Measurements from ENCODE around the gene CTIF.

CTIF gene

DNA sequence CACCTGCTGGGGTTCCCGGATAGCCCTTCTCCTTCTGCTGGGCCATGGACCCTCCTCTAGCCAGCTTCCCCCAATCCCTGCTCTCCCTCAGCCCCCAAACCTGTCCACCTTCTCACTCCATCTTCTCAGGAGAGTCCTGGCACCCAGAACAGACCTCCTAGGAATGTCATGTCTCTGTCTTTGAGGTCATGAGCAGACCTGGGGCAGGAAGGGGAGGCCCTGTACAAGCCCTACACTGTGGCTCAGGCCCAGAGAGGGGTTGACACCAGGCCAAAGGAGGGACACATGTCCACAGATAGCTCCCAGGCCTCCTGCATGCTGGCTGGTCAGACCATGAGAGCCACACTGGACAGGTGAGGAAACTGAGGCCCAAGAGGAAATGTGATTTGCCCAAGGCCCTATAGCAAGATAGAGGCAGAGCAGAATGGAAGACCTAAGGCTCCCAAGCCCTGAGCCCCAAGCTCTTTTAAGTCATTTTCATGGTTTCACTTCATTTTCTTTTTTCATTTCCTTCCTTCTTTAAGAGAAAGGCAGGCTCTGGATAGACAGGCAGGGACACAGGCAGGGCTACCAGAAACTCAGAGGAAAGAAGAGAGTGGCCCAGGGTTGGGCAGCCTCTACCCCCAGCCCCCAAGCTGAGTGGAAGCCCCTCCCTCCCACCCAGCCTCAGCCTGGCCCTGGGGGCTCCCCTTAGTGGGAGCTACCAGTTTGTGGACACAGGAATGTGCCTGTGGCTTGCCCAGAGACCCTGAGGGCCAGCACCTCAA is 252.2 kb downstream of the CTIF start:
- in situ Hi-C loops (cut with HindIII; ENCODE audit: low sequenced_read_pairs), result no loop called here

DNA sequence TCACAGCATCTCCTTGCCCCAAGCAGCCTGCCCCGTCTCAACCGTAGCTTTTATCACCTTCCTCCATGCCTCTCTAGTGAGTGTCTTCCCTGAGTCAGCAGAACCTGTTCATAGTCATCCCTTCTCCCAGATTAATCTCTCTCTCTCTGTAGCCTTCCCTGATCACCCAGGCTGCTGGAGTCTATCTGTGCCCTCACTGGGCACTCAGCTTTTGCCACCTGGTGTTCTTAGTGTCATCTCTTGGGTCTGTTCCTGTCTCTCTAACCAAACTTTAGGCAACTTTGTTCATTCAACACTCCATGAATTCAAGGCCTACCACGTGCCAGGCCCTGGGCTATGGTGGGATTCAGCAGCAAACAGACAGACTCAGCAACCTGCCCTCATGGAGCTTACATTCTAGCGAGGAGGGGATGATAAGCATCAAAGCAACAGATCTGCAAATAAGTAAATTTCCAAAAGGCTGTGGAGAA is 252.8 kb downstream of the CTIF start:
- in situ Hi-C loops (cut with HindIII; ENCODE audit: low sequenced_read_pairs), result no loop called here

GRCh38 chr18:48792141-48792540 is 253.3 kb downstream of the CTIF start:
- in situ Hi-C loops (cut with HindIII; ENCODE audit: low sequenced_read_pairs), result no loop called here

GRCh38 chr18:48792611-48793380 is 254.0 kb downstream of the CTIF start:
- in situ Hi-C loops (cut with HindIII; ENCODE audit: low sequenced_read_pairs), result no loop called here

DNA sequence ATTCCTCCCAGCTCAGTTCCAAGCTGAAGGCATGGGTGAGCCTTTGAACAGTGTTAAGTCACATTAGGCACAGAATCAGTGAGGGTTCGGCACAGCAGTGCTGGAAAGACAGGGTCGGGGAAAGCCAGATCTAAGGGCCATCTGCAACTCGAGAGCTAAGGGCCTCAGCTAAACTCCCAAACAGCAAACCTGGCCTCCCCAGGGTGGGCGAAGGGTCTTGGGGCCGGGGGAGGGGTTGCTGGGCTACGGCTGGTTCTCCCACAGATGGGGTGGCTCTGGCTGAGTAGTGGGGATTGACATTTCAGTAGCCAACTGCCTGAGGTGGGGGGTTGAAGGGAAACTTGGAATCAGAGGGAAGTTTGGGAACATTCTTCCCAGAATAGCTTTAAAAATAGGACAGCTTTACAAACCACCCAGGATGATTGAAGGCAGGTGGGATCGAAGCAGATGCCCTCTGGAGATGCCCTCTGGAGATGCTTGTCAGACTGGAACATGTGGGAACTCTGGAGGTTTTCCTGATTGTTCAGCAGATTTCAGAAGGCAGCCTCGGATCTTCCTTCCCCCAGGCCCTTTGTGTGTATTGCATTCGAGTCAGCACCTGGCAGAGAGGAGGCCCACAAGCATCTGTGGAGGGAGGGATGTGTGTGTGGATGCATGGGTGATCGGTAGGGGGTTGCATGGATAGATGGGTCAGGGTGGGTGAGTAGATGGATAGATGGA is 255.6 kb downstream of the CTIF start:
- in situ Hi-C loops (cut with HindIII; ENCODE audit: low sequenced_read_pairs), result no loop called here

- in situ Hi-C loops (cut with HindIII; ENCODE audit: low sequenced_read_pairs), result no loop called here
Observed at GRCh38 chr18:48795696-48796095, 256.9 kb downstream of the CTIF start.

- in situ Hi-C loops (cut with HindIII; ENCODE audit: low sequenced_read_pairs), result no loop called here
Observed at GRCh38 chr18:48796491-48797205, 257.8 kb downstream of the CTIF start.

- in situ Hi-C loops (cut with HindIII; ENCODE audit: low sequenced_read_pairs), result no loop called here
Observed at GRCh38 chr18:48797841-48798255, 259.0 kb downstream of the CTIF start.

DNA sequence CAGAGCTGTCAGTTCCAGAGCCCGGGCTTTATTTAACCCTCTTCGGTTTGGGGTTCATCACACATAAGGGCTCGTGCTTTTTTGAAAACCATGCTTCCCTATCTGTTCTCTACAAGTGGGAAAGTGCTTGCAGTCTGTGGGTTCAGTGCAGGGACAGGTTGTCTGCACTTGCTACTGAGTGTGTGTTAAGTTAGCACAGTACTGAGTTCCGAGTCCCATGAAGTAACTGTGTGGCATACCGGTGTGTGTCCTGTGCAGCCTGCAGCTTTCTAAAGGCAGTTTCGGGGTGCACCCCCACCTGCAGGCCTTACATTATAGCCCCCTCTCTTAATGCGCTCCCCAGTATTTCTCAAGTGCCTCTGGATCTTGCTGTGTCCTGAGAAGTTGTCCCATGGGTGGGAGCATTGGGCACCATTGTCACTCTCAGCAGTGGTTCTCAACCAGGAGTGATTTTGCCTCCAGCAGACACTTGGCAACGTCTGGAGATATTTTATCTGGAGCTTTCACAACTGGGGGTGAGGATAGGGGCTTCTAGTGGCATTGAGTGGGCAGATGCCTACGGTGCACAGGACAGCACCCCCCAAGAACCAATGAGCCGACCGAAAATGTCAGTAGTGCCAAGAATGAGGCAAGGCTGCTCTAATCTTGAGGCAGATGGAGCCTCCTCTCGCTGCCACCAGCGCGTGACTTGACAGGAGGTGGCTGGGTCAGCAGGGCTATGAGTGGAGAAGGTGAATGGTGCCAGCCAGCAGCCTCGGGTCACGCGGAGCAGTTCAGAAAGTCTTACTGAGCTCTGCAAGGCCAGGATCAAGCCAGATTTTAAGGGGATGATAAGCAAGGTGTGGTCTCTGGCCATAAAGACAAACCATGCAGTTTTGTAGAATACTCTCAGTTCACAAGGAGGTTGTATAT is 259.8 kb downstream of the CTIF start:
- in situ Hi-C loops (cut with HindIII; ENCODE audit: low sequenced_read_pairs), result no loop called here

- in situ Hi-C loops (cut with HindIII; ENCODE audit: low sequenced_read_pairs), result no loop called here
Observed at GRCh38 chr18:48799724-48800315, 261.0 kb downstream of the CTIF start.

GRCh38 chr18:48800466-48800865 is 261.6 kb downstream of the CTIF start:
- in situ Hi-C loops (cut with HindIII; ENCODE audit: low sequenced_read_pairs), result no loop called here

- in situ Hi-C loops (cut with HindIII; ENCODE audit: low sequenced_read_pairs), result no loop called here
Observed at GRCh38 chr18:48800876-48801727, 262.3 kb downstream of the CTIF start.

DNA sequence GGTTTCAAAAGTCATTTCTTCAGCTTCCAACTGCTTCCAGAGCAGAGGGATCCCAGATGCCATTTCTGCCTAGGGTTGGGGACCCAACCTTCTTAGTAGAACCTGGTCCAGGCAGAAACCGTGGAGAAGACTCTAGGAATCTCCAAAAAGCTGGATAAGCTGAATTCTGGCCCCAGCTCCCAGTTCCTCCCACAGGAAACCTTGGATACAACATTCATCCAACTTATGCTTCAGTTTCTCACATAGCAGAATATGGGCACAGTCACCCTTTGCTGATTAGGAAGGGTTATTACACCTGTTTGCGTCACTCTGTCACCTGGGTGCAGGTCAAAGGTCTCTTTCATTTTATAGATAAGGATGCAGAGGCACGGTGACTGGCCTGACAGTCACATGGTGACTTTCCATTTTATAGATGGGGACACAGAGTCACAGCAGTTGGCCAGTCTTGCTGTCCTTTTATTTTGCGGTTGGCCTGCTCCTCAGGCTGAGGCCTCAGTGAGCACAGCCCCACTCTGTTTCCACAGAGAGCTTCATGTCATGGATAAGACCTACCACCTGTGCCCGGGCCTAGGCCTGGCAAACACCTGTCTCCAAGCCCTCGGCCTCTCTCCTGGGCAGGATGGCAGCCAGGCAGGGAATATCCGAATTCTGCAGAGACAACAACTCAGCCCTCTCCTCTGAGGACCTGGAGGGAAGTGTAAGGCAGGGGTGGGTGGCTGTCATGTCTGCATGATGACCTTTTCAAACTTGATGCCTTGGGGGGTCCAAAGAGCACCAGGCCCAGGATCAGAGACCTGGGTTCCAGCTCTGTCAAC is 263.1 kb downstream of the CTIF start:
- in situ Hi-C loops (cut with HindIII; ENCODE audit: low sequenced_read_pairs), result no loop called here

GRCh38 chr18:48802543-48803290 is 263.9 kb downstream of the CTIF start:
- in situ Hi-C loops (cut with HindIII; ENCODE audit: low sequenced_read_pairs), result no loop called here

DNA sequence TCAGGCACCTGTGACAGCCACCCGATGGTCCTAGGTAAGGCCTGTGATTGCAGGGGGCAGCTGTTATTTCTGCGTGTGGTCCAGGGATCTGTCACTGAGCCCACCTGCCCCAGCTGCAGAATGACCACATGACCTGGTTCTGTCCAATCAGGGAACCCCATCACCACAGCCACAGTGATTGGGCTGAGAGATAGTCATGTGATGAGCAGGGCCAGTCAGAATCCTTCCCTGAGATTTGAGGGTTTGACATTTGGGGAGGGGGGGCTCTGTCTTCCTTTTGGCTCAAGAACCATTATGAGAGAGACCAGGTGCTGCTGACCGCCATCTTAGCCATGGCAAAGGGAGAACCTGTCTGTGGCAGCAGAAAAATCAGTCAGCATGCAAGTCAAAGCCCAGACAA is 264.7 kb downstream of the CTIF start:
- in situ Hi-C loops (cut with HindIII; ENCODE audit: low sequenced_read_pairs), result no loop called here

DNA sequence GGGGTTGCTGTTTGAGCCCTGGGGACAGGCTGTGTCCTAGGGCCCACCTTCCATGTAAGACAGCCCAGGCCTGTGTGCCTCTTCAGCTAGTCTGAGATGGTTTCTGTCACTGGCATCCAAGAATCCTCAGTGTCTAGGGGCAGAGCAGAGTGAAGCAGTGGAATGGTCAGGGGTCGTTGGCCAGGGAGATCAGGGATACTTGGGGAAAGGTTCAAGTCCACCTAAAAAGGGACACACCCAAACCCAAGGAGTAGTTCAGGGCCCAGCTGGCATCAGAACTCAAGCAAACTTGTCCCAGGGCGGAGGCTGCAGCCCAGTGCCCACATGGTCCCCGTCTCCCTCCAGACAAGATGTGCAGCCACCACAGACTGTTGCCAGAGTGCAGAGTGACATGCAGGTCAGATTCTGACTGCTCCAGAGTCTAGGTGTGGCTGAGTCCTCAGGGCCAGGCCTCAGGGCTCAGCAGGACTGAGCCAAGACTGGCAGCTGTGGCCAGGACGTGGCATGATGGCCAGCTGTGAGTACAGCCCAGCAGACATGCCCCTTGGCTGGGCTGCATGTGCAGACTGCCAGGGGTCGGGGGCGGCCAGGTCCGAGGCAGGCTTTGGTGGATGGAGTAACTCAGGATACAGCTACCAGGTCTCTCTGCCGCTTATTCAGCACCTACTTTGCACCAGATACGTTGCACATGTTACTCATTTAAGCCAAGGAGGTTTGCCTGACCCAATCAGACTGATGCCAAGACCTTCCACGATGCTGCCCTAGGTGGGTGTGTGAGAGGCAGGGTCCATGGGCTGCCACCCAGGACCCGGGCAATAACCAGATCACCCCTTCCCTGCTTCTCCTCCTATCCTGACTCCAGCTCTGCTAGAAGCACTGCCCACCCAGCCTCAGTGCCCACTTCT is 265.4 kb downstream of the CTIF start:
- in situ Hi-C loops (cut with HindIII; ENCODE audit: low sequenced_read_pairs), result no loop called here

Measured in endothelial cell of hepatic sinusoid (primary cell).